C4-2B (cell line): ENCODE results near the gene CRACDL.

ENCODE experiments used
- H3K27ac ChIP-seq: fragments of 450-650 bp; 2 replicates; pipeline ENCODE4 v1.5.1; 2017
- CTCF ChIP-seq: fragments of 450-650 bp; conservative IDR thresholded peaks from 2 replicates; pipeline ENCODE4 v1.5.1; 2017; ENCODE audit warnings: mild to moderate bottlenecking
- ZFX ChIP-seq: fragments of 450-650 bp; IDR thresholded peaks from 2 replicates; pipeline ENCODE4 v1.6.1; 2017

Gene CRACDL

GRCh38 chr2:98898423-98898841 lies 37.6 kb downstream of the CRACDL start:
- TF ChIP-seq ZFX (no peak), CTCF (no peak)
- no peak overlapping the region for H3K27ac ChIP-seq

GRCh38 chr2:98897746-98898145 lies 38.3 kb downstream of the CRACDL start:
- TF ChIP-seq ZFX (no peak), CTCF (no peak)
- H3K27ac ChIP-seq, result no peak overlapping the region

- H3K27ac ChIP-seq, result no peak overlapping the region
- TF ChIP-seq CTCF, result no peak
- TF ChIP-seq ZFX, result no peak
Measured at GRCh38 chr2:98896944-98897343, 39.1 kb downstream of the CRACDL start.

- H3K27ac ChIP-seq, result no peak overlapping the region
- TF ChIP-seq ZFX (no peak), CTCF (no peak)
Measured at GRCh38 chr2:98896416-98896815, 39.6 kb downstream of the CRACDL start.

GRCh38 chr2:98895901-98896300 lies 40.1 kb downstream of the CRACDL start:
- no peak for TF ChIP-seq CTCF
- TF ChIP-seq ZFX, result no peak

GRCh38 chr2:98895221-98895620 lies 40.8 kb downstream of the CRACDL start:
- no peak overlapping the region for H3K27ac ChIP-seq

More at GRCh38 chr2:98895901-98896300, 40.1 kb downstream of the CRACDL start:
- no peak overlapping the region for H3K27ac ChIP-seq

GRCh38 chr2:98894331-98895000 lies 41.6 kb downstream of the CRACDL start:
- no peak overlapping the region for H3K27ac ChIP-seq
- TF ChIP-seq CTCF (no peak), ZFX (no peak)

More at GRCh38 chr2:98895221-98895620, 40.8 kb downstream of the CRACDL start:
- TF ChIP-seq ZFX, result no peak
- no peak for TF ChIP-seq CTCF
